ENCODE measurements around the gene GLCCI1. TPM values are rescaled to one million over a fixed set of nuclear protein-coding genes. Genes with fewer than 3 reads are reported as not detected.

The GLCCI1 gene
- total RNA-seq, 1 experiment from 2014 or later = 8.5 TPM

- no peaks in the 10 kb centered on the region for H3K79me2 ChIP-seq (ENCODE audit: low read length)
- TF ChIP-seq CTCF (conservative IDR thresholded peaks at IDR 0.05; ENCODE audit: low read depth, low read length) (no peak), EZH2phosphoT487 (IDR thresholded peaks at IDR 0.05; ENCODE audit: borderline replicate concordance, low read length) (no peak), EZH2 (IDR thresholded peaks at IDR 0.05; ENCODE audit: low read length, unreplicated experiment) (no peak)
- intact Hi-C loops (cut with micrococcal nuclease) = loop anchor here (10.0 kb wide), 1 partner anchor 143 kb away; no protein-coding TSS in a partner anchor
- H3K4me1 ChIP-seq (ENCODE audit: insufficient read depth, low read length) = no peaks in the 10 kb centered on the region
- no peak overlapping the region for H3K4me2 ChIP-seq (ENCODE audit: low read length)
- no peak for ATAC-seq
- no peak overlapping the region for H3K4me3 ChIP-seq (ENCODE audit: low read length)
- DNase-seq = no peak
- ChIA-PET POLR2A (ENCODE audit: unreplicated experiment) (no interaction called here), CTCF (no interaction called here)
- H3K27me3 ChIP-seq (ENCODE audit: low read length) = no peaks in the 10 kb centered on the region
- no peaks in the 10 kb centered on the region for H3K9me3 ChIP-seq (ENCODE audit: low read length)
- H3K27ac ChIP-seq (ENCODE audit: low read length) = no peak overlapping the region
- BruUV-seq (replicated peaks) = no TSS peak
- no peaks in the 10 kb centered on the region for H3K9me2 ChIP-seq (replicated peaks; ENCODE audit: low read length)
- no peaks in the 10 kb centered on the region for H4K20me1 ChIP-seq (ENCODE audit: low read length)
- no peak overlapping the region for H2AFZ ChIP-seq (ENCODE audit: low read length)
- H3K36me3 ChIP-seq (ENCODE audit: low read depth, low read length) = no peaks in the 10 kb centered on the region
- H3K9ac ChIP-seq (ENCODE audit: low read length) = no peak overlapping the region
- H3F3A ChIP-seq (ENCODE audit: low read length, unreplicated experiment) = no peaks in the 10 kb centered on the region
These were observed 82.8 kb downstream of the GLCCI1 start for GRCh38 chr7:8051373-8051772.

- H3K36me3 ChIP-seq (ENCODE audit: low read depth, low read length) = peaks cover 2% of the 10 kb centered on the region; the same call in 1 of the 2 replicates
- no peaks in the 10 kb centered on the region for H3K27me3 ChIP-seq (ENCODE audit: low read length)
- no peaks in the 10 kb centered on the region for H3K9me2 ChIP-seq (replicated peaks; ENCODE audit: low read length)
- no peak overlapping the region for H3K4me3 ChIP-seq (ENCODE audit: low read length)
- no peak overlapping the region for H3K27ac ChIP-seq (ENCODE audit: low read length)
- H3K4me2 ChIP-seq (ENCODE audit: low read length) = no peak overlapping the region
- H3K9me3 ChIP-seq (ENCODE audit: low read length) = no peaks in the 10 kb centered on the region
- H3K79me2 ChIP-seq (ENCODE audit: low read length) = no peaks in the 10 kb centered on the region
- H3K4me1 ChIP-seq (ENCODE audit: insufficient read depth, low read length) = no peaks in the 10 kb centered on the region
- intact Hi-C loops (cut with micrococcal nuclease) = loop anchor here (10.0 kb wide), 1 partner anchor 143 kb away; no protein-coding TSS in a partner anchor
- ChIA-PET POLR2A (ENCODE audit: unreplicated experiment) (no interaction called here), CTCF (no interaction called here)
- H4K20me1 ChIP-seq (ENCODE audit: low read length) = no peaks in the 10 kb centered on the region
- no peaks in the 10 kb centered on the region for H3F3A ChIP-seq (ENCODE audit: low read length, unreplicated experiment)
- no peak overlapping the region for H2AFZ ChIP-seq (ENCODE audit: low read length)
- no peak for DNase-seq
- no peak overlapping the region for H3K9ac ChIP-seq (ENCODE audit: low read length)
- BruUV-seq (replicated peaks) = no TSS peak
- ATAC-seq = no peak
- TF ChIP-seq EZH2 (IDR thresholded peaks at IDR 0.05; ENCODE audit: low read length, unreplicated experiment) (no peak), CTCF (conservative IDR thresholded peaks at IDR 0.05; ENCODE audit: low read depth, low read length) (no peak), EZH2phosphoT487 (IDR thresholded peaks at IDR 0.05; ENCODE audit: borderline replicate concordance, low read length) (no peak)
These were observed 83.4 kb downstream of the GLCCI1 start for GRCh38 chr7:8051998-8052397.

GRCh38 chr7:8052824-8053223 is 84.2 kb downstream of the GLCCI1 start:
- H3K27me3 ChIP-seq (ENCODE audit: low read length) = no peaks in the 10 kb centered on the region
- DNase-seq (no peak), ATAC-seq (no peak)
- peaks cover 5% of the 10 kb centered on the region; the same call in 1 of the 2 replicates for H3K36me3 ChIP-seq (ENCODE audit: low read depth, low read length)
- BruUV-seq (replicated peaks) = no TSS peak
- CTCF ChIA-PET = no interaction called here
- no peak overlapping the region for H3K27ac ChIP-seq (ENCODE audit: low read length)
- POLR2A ChIA-PET (ENCODE audit: unreplicated experiment) = no interaction called here
- TF ChIP-seq EZH2 (IDR thresholded peaks at IDR 0.05; ENCODE audit: low read length, unreplicated experiment) = no peak
- TF ChIP-seq EZH2phosphoT487 (IDR thresholded peaks at IDR 0.05; ENCODE audit: borderline replicate concordance, low read length) = no peak
- TF ChIP-seq CTCF (conservative IDR thresholded peaks at IDR 0.05; ENCODE audit: low read depth, low read length) = no peak
- no peaks in the 10 kb centered on the region for H3F3A ChIP-seq (ENCODE audit: low read length, unreplicated experiment)
- H3K9ac ChIP-seq (ENCODE audit: low read length) = no peak overlapping the region
- intact Hi-C loops (cut with micrococcal nuclease) = loop anchor here (10.0 kb wide), 1 partner anchor 142 kb away; no protein-coding TSS in a partner anchor
- no peaks in the 10 kb centered on the region for H3K4me1 ChIP-seq (ENCODE audit: insufficient read depth, low read length)
- H4K20me1 ChIP-seq (ENCODE audit: low read length) = no peaks in the 10 kb centered on the region
- no peak overlapping the region for H3K4me2 ChIP-seq (ENCODE audit: low read length)
- no peak overlapping the region for H2AFZ ChIP-seq (ENCODE audit: low read length)
- H3K79me2 ChIP-seq (ENCODE audit: low read length) = no peaks in the 10 kb centered on the region
- no peak overlapping the region for H3K4me3 ChIP-seq (ENCODE audit: low read length)
- H3K9me3 ChIP-seq (ENCODE audit: low read length) = no peaks in the 10 kb centered on the region
- no peaks in the 10 kb centered on the region for H3K9me2 ChIP-seq (replicated peaks; ENCODE audit: low read length)

Measured in PC-3 (cell line).